CD4-positive, alpha-beta T cell treated with Interferon gamma for 1 hour (primary cell): ENCODE measurements around the gene ETFBKMT.
"Not testable (repeated sequence)": the region's sequence is repeated elsewhere in the genome, so short reads cannot be mapped to it uniquely, and the experiment has no call there.

Experiments used
- DNase-seq: peaks from one replicate; pipeline ENCODE4 v3.0.0-alpha.2; 2020

The ETFBKMT gene

GRCh38 chr12:31658471-31659086 lies 909 bp upstream of the ETFBKMT start:
- DNase-seq, result no peak

- no peak for DNase-seq
Observed at GRCh38 chr12:31662176-31662849, 2.8 kb downstream of the ETFBKMT start.

- no peak for DNase-seq
Observed at GRCh38 chr12:31663576-31663975, 4.1 kb downstream of the ETFBKMT start.

- no peak for DNase-seq
Observed at GRCh38 chr12:31664038-31664437, 4.5 kb downstream of the ETFBKMT start.

GRCh38 chr12:31669020-31669419 lies 9.5 kb downstream of the ETFBKMT start:
- no peak for DNase-seq

GRCh38 chr12:31669582-31669981 lies 10.1 kb downstream of the ETFBKMT start:
- not testable (repeated sequence) for DNase-seq

GRCh38 chr12:31672521-31672920 lies 13.0 kb downstream of the ETFBKMT start:
- no peak for DNase-seq

- DNase-seq, result peak; percentile 76
Observed at GRCh38 chr12:31682136-31682962, 22.9 kb downstream of the ETFBKMT start.

- DNase-seq, result no peak
Observed at GRCh38 chr12:31685801-31686200, 26.3 kb downstream of the ETFBKMT start.

- peak; percentile 13 for DNase-seq
Observed at GRCh38 chr12:31687101-31687527, 27.6 kb downstream of the ETFBKMT start.

- DNase-seq, result not testable (repeated sequence)
Observed at GRCh38 chr12:31689921-31690320, 30.4 kb downstream of the ETFBKMT start.

- no peak for DNase-seq
Observed at GRCh38 chr12:31702047-31702446, 42.6 kb downstream of the ETFBKMT start.

- no peak for DNase-seq
Observed at GRCh38 chr12:31705621-31706020, 46.1 kb downstream of the ETFBKMT start.

GRCh38 chr12:31708118-31708517 lies 48.6 kb downstream of the ETFBKMT start:
- not testable (repeated sequence) for DNase-seq

- DNase-seq, result no peak
Observed at GRCh38 chr12:31710021-31710818, 50.7 kb downstream of the ETFBKMT start.

GRCh38 chr12:31712877-31713276 lies 53.4 kb downstream of the ETFBKMT start:
- DNase-seq, result no peak

- DNase-seq, result no peak
Observed at GRCh38 chr12:31714406-31715271, 55.2 kb downstream of the ETFBKMT start.

- DNase-seq, result peak; percentile 17
Observed at GRCh38 chr12:31715283-31715825, 55.9 kb downstream of the ETFBKMT start.

GRCh38 chr12:31716998-31717397 lies 57.5 kb downstream of the ETFBKMT start:
- not testable (repeated sequence) for DNase-seq

- not testable (repeated sequence) for DNase-seq
Observed at GRCh38 chr12:31718542-31719198, 59.2 kb downstream of the ETFBKMT start.

GRCh38 chr12:31722580-31722979 lies 63.1 kb downstream of the ETFBKMT start:
- no peak for DNase-seq
